EH (cell line): ENCODE measurements around the gene HBP1.
"Not testable (repeated sequence)": the region's sequence is repeated elsewhere in the genome, so short reads cannot be mapped to it uniquely, and the experiment has no call there.

ENCODE experiments used
- DNase-seq: peaks from one replicate; pipeline ENCODE4 v3.0.0-alpha.2; 2015; ENCODE audit warnings: low read depth

The HBP1 gene

DNA sequence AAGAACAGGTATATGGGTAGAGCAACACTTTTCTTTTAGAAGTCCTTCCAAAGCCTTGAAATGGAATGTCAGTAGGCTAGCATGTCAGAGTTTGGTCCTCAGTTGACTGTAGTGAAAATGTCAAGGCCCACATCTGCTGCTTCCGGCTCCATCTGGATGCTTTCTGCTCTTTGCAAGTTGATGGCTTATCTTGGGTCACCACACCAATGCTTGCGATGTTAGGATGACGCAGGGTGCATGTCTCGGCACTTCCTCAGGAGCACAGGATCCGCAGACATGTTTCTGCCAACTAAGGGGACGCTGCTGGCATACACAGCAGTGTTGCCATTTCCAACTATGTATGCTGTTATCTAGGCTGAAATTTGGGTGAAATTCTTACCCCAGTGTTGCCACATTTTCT is 14.0 kb upstream of the HBP1 start:
- no peak for DNase-seq

- DNase-seq, result not testable (repeated sequence)
Observed at GRCh38 chr7:107155726-107156125, 13.1 kb upstream of the HBP1 start.

GRCh38 chr7:107157091-107157490 is 11.7 kb upstream of the HBP1 start:
- no peak for DNase-seq

DNA sequence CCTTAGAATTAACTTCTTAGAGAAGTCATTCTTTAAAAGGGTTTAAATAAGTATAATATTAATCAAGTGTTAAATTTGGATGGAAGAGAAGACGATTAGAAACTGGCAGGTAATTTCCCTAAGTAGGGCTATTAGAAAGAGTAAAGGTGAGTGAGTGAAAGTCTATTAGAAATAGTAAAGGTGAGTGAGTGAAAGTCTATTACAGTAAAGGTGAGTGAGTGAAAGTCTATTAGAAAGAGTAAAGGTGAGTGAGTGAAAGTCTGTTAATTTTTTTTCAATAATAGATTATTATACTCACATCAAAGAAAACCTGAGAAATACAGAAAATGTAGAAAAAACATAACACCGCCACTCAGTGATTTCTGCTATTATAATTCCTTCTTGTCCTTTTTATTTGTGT is 10.8 kb upstream of the HBP1 start:
- no peak for DNase-seq

DNA sequence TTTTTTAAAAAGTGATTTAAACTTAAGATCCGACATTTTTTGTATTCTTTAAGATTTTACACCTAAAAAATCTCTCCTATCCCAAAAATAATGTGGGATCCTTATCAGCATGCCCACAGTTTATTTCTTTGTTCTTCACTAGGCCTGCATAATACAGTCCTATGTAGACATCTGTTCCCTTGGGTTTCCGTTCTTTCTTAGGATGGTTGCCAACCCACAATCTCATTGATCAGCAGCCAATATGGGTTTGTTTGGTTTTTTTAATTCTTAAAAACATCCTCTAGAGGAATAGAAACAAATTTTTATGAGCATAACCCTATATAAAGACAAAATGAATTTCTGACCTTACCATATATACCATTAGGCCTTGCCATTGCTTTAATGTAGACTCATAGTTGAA is 8.4 kb upstream of the HBP1 start:
- DNase-seq, result no peak

DNA sequence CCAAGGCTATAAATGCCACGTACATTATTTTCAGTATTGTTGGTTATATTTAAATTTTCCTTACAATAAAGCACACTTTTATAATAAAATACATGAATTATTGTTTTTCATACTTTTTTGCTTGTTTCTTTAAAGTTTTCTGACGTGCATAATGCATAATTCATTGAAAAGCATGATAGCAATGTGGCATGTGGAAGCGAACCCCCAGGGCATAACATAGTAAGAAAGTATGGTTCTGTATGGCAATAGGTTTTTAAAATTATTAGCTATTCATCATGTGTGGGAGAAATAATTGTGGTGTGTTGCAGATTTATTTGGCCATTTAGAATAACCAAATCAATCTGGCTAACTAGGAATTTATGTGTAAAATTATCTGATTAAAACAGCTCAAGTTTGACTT is 7.4 kb upstream of the HBP1 start:
- no peak for DNase-seq

GRCh38 chr7:107162475-107162874 is 6.3 kb upstream of the HBP1 start:
- DNase-seq, result no peak

DNA sequence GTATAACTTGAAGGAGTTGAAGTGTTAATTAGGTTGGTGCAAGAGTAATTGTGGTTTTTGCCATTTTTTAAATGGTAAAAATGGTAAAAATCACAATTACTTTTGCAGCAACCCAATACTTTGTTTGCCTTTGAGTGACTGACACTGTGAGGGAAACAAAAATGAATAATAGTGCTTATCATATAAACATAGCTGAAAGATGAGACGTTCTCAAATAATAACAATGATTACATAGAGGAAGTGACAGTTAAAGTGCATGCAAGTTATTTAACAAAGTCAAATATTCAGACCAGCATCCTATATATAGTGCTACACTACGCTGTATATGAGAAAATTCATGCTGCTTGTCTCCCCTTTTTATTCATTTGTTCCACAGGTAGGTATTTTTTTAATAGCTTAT is 4.7 kb upstream of the HBP1 start:
- peak; percentile 18 for DNase-seq

DNA sequence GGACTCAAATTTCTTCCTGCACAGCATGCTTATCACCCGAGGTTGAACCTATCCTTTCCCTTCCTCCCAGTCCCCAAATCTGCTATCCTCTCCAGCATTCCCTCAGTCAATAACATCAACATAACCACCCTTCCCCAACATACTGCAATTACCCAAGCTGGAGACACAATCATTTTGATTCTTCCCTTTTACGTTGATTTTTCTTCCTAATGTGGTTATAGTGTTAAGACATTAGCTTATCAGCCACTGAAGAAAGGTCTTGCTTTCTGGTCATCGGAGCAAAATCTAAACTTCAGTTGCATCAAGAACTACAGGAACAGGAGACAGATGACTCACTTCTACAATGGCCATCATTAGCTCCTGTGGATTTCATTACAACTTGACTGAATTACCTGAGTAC is 3.5 kb upstream of the HBP1 start:
- DNase-seq, result no peak

GRCh38 chr7:107166736-107167426 is 1.9 kb upstream of the HBP1 start:
- DNase-seq, result no peak

- DNase-seq, result peak; percentile 85
Observed at GRCh38 chr7:107167483-107168232, 1.1 kb upstream of the HBP1 start.

GRCh38 chr7:107169120-107170050 is 582 bp downstream of the HBP1 start:
- peak; percentile 96 for DNase-seq

- DNase-seq, result no peak
Observed at GRCh38 chr7:107170051-107170915, 1.5 kb downstream of the HBP1 start.

DNA sequence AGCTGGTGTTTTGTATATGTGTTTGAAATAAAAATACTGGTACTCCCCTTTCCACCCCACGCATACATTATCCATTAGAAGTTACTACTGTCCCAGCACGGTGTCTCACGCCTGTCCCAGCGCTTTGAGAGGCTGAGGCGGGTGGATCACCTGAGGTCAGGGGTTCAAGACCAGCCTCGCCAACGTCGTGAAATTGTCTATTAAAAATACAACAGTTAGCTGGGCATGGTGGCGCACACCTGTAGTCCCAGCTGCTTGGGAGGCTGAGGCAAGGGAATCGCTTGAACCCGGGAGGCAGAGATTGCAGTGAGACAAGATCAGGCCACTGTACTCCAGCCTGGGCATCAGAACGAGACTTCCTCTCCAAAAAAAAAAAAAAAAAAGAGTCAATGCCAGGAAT is 2.7 kb downstream of the HBP1 start:
- no peak for DNase-seq

DNA sequence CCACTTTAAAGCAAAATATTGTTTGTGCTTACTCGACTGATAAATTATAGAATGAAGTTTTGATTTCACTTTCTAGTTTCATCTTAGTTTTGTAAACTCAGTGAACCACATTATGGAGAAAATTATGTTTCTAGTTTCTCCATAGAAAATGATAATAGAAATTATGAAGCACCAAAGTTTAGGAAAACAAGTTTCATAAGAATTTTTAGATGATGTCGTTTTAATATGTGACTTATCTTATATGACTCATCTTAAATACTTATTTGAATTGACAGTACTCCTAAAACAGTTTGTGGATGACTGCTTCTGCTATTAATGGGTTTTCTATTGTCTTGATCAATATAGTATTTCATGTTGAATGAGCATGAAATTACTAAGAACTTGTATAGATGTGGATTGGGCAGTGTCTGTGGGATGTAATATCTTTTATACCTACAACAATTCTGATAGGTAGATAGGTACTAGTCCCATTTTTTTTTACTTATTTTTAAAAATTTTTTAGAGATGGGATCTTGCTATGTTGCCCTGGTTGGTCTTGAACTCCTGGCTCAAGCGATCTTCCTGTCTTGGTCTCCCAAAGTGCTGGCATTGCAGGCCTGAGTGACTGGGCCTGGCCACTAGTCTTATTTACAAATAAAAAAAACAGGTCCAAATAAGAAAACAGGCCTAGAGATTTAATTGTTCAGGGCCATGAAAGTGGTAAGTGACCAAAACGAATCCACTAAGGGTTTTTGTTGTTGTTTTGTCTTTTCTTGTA is 3.7 kb downstream of the HBP1 start:
- no peak for DNase-seq

GRCh38 chr7:107173191-107173590 is 4.4 kb downstream of the HBP1 start:
- no peak for DNase-seq

- DNase-seq, result no peak
Observed at GRCh38 chr7:107173691-107174406, 5.0 kb downstream of the HBP1 start.

DNA sequence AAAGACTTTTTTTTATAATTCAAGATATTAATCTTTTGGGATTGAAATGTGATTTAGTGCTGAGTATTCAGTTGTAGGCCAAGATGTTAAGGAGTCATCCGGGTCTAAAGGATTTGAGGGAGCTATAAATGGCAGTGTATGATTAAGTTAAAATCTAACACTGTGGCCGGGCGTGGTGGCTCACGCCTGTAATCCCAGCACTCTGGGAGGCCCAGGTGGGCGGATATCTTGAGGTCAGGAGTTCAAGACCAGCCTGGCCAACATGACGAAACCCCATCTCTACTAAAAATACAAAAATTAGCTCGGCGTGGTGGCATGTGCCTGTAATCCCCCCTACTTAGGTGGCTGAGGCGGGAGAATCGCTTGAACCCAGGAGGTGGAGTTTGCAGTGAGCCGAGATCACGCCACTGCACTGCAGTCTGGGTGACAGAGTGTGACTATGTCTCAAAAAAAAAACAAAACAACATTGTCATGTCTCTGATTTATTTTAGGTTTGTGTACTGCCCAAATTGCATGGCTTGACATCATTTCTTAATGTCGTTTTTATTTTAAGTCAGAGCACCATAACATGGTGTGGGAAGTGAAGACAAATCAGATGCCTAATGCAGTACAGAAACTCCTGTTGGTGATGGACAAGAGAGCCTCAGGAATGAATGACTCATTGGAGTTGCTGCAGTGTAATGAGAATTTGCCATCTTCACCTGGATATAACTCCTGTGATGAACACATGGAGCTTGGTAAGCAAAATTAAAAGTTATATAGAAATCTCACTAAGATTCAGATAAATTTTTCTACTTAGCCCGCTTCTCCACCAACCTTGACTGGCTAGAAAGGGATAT is 10.7 kb downstream of the HBP1 start:
- peak; percentile 42 for DNase-seq

DNA sequence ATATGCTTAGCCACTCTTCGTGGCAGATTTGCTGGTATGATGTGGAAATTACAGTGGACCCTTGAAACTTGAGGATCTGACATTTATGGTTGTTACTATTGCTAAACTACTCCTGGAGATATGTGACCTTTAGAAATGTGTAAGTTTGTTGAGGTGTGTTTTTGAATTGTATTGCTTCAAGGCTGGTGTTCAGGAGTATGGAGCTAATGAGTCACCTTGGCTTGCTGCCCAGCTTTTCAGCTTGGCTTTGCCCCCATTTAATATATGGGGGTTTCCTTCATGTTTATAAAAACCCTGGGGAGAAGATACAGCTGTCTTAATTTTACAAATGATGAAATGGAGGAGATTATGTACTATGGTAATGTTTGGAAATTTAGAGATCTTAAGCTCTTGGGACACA is 11.6 kb downstream of the HBP1 start:
- DNase-seq, result peak; percentile 58
